ENCODE results near the gene PHF20.
"Not testable (repeated sequence)": the region's sequence is repeated elsewhere in the genome, so short reads cannot be mapped to it uniquely, and the experiment has no call there.

The PHF20 gene

DNA sequence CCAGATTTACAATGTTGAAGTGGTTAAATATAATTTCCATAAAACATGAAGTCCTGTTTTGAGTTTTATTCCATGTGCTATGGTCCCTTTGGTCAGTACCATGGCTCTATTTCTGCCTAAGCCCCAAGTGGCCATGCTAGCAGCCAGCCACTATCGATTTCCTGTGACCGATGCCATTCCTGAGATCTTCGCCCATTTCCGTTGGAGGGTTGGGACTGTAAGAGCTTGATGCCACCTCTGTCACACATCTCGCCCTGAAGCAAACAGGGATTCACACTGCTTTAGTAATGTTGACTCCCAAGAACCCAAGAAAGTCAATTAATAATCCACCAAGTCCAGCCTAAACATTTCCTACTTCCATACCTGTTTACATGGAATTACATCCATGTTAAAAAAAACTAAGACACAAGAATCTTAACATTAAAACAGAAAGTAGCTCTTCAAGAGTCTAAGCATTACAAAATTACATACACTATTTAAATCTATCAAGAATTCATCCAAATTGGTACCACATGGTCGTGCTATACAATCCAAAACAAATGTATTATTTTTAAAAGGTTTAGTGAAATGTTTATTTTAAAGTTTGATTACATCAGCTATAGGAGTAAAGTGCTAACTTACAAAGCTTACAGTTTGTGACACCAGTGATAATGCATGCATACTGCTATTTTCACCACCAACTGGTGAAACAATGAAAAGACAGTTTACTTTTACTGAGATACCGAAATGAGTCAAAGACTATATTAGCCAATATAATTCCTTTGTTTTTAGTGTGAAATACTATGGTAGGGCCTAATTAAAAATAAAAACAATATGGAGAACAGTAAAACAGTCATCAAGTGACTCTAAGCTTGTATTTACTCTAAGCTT, 32.3 kb upstream of the PHF20 start:
- no peak for DNase-seq (ENCODE audit: low read depth, low spot score)

DNA sequence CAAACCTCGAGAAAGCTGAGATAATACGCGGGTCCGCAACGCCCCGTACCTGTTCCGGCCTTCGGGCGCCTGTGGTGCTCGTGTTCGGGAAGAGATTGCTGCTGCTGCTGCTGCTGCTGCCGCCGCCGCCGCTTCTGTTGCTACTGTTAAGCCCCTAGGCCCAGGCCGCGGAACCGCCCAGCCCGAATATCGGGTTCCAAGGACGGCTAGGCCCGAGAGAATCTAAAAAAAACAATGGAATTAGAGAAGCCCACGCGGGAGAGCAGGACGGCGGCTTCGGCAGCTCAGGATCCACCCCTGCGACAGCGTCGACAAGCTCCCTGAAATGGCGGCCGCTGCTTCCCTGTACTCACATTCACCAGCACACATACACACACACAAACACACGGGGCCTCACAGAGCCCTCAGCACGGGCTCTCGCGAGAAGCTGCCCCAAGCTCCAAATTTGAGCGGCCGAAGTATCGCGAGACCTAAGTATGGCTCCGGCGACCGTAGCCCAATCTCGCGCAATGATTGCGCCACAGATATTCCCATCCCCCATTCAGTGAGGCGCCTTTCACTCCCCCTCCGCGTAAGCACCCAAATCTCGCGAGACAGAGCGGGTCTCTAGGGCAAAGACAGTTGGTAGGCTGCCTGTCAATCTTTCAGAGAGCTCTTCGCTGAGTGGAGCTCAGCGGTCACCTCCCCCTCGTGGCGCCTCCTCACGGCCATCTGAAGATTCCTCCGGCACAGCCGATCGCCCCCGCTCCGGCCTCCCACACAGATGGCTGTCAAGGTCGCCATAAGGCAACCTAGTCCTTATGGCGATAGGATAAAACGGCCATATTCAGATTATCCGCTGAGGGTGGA, 29.7 kb upstream of the PHF20 start, which contains the start of gene RBM39:
Gene RBM39 (minus strand): TSS at position 369 of the 849 bp plus-strand sequence. CDS start 1,386 bp downstream, outside the sequence.
- peak; percentile 100 for DNase-seq (ENCODE audit: low read depth, low spot score)

DNA sequence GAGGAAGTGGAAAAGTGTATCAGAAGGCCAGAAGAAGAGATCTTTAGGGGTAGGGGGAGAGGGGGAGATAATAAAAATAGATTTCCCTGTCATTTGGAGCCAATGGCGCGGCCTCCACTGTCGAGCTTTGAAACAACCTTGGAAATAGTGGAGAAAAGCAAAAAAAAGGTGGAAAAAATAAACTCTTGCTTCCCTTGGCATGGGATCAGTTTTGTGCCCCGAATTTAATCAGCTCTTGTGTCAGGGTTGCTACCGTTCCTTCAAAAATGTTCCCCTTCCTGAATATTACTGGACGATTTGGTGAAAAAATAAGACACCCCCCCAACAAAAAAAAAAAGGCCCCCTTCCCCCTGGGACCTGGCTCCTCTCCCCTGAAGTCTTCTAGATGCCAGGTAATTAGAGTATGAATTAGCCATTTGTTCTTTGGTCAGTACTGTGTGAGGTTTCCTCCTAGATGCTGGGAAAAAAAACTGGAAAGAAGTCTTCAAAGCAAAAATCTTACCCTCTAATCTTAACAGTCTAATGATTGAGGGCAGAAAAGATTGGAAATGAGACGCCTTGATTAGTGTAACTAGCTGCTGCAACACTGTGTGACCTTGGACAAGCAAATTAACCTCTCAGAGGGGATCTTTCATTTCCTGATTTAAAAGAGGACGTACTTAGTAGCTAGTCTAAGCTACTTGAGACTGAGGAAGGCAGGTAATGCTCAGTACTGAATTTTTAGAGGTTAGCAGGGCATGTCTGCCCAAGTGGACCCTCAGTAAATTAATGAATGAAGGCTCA, 28.9 kb upstream of the PHF20 start:
- DNase-seq (ENCODE audit: low read depth, low spot score), result no peak

DNA sequence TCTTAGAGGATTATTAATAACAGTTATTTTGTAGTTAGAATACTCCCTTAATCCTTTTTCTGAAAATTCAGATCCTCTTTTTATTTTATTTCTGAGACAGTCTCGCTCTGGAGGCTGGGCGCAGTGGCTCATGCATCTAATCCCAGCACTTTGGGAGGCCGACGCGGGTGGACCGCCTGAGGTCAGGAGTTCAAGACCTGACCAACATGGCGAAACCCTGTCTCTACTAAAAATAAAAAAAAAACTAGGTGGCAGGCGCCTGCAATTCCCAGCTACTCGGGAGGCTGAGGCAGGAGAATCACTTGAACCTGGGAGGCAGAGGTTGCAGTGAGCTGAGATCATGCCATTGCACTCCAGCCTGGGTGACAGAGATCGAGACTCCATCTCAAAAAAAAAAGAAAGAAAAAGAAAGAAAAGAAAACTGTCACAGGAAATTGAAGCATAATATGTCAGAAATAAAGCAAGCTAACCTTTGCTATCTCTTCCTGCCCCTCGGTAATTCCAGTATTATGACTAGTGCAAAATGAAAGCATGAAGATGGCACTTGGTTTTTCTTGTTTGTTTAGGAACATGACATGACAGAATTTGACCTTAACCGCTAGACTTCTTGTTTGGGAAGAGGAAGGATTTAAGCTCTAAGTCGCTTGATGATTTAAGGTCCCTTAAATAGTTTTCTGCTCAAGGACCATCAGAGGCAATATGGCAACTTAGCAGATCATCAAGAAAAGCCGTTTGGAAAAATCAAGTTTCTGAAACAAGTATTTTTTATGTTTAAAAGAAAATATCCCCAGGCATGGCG, 27.9 kb upstream of the PHF20 start:
- no peak for DNase-seq (ENCODE audit: low read depth, low spot score)

DNA sequence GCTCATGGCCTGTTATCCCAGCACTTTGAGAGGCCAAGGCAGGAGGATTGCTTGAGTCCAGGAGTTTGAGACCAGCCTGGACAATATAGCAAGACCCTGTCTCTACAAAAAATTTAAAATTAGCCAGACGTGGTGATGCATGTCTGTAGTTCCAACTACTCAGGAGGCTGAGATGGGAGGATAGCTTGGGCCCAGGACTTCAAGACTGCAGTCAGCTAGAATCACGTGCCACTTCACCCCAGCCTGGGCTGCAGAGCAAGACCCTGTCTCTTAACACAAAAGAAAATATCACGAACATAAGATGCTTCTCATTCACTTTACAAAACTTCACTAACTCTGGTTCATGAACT, 27.3 kb upstream of the PHF20 start:
- DNase-seq (ENCODE audit: low read depth, low spot score), result not testable (repeated sequence)

DNA sequence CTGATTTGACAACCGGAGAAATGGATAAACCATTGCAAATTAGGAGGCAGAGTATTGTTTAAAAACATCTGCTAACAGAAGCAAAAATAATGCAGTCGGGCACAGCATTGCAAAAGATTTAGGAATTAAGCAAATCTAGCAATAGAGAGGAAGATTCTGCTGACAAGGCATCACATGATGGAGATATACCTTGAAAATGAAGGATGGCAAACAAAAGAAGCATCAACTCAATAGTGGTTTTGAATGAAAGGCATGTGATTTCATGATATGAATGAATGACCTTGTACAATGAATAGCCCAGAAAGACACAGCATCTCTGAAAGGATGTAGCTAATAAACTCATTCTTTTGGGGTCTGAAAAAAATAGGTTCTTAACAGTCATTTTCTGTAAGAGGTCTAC, 21.2 kb upstream of the PHF20 start:
- DNase-seq (ENCODE audit: low read depth, low spot score), result no peak

DNA sequence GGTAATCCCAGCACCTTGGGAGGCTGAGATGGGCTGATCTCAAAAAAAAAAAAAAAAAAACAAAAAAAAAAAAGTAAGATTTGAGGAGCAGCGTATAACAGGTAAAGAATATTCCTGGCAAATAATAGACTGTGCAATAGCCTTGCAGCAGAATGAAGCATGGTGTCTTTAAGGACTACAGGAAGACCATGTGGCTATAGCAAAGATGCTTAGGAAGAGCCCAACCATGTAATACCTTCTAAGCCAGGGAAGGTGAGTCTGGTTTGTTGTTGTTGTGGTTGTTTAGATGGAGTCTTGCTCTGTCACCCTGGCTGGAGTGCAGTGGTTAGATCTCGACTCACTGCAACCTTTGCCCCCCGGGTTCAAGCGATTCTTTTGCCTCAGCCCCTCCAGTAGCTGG, 15.4 kb upstream of the PHF20 start:
- DNase-seq (ENCODE audit: low read depth, low spot score), result no peak

DNA sequence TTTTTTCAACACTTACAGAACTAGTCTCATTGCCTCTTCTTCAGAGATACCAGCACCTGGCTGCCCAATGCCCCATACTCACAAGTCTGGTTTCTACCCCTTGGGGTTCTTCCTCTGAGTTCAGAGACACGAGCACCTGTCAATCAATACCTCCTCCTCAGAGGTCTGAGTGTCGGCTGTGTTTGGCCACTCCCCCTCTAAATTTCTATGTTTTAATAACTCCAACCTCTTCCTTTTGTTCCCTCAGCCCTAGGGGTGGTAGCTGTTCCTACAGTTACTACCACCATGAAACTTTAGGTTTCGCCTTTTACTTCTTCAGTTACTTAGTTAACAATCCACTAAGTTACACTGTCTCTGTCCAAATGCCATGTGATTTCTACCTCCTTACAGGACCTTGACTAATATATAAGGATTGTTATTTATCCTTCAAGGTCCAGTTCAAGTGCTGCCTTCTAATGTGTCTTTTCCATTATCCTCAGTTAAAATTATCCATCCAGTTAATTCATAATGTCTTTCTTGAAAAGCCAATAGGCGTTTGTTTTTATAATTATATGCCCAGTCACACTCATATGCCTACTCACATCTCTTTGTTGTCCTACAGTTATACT, 14.6 kb upstream of the PHF20 start:
- no peak for DNase-seq (ENCODE audit: low read depth, low spot score)

DNA sequence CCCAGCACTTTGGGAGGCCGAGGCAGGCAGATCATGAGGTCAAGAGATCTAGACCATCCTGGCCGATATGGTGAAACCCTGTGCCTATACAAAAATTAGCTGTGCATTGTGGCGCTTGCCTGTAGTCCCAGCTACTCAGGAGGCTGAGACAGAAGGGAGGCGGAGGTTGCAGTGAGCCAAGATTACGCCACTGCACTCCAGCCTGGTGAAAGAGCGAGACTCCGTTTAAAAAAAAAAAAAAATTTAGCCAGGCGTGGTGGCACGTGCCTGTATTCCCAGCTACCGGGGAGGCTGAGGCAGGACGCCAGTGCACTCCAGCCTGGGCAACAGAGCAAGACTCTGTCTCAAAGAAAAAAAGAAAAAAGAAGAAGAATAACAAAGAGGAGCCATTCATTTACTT, 10.3 kb upstream of the PHF20 start:
- not testable (repeated sequence) for DNase-seq (ENCODE audit: low read depth, low spot score)

DNA sequence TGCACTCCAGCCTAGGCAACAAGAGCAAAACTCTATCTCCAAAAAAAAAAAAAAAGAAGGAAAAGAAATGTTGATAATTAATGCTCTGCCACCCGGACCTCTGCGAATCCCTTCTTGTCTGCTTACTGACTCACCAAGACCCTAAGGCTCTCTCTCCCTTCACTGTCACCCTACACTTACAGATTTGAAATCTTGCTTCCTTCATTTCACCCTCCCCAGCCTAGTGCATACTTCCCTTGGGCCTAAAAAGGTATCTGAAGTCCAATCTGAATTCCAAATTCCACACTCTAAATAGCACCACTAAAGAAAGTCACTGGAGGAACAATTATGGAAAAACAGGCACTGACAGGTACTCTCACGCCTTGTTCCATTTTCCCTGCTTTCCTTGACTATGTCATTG, 9.4 kb upstream of the PHF20 start:
- no peak for DNase-seq (ENCODE audit: low read depth, low spot score)

DNA sequence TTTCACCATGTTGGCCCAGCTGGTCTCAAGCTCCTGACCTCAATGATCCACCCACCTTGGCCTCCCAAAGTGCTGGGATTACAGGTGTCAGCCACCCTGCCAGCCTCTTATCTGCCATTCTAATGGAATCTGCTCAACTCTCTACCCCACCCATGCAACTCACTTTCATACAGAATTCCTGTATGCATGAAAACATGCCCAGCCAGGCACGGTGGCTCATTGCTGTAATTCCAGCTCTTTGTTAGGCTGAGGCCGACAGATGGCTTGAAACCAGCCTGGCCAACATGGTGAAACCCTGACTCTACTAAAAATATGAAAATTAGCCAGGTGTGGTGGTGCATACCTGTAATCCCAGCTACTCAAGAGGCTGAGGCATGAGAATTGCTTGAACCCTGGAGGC, 6.9 kb upstream of the PHF20 start:
- DNase-seq (ENCODE audit: low read depth, low spot score), result not testable (repeated sequence)

DNA sequence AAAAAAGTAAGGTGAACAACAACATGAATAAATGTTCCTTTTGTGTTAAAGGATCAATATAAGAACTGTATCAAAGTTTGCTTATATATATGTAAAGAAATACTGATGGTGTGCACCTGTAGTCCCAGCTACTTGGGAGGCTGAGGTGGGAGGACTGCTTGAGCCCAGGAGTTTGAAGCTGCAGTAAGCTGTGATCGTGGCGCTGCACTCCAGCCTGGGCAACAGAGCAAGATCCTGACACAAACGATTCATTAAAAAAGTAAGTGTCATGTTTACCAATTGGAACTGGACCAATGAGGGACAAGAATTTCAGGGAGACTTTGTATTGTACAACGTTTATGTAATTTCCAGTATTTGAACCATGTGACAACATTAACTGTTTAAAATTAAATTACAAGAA, 5.0 kb upstream of the PHF20 start:
- no peak for DNase-seq (ENCODE audit: low read depth, low spot score)

DNA sequence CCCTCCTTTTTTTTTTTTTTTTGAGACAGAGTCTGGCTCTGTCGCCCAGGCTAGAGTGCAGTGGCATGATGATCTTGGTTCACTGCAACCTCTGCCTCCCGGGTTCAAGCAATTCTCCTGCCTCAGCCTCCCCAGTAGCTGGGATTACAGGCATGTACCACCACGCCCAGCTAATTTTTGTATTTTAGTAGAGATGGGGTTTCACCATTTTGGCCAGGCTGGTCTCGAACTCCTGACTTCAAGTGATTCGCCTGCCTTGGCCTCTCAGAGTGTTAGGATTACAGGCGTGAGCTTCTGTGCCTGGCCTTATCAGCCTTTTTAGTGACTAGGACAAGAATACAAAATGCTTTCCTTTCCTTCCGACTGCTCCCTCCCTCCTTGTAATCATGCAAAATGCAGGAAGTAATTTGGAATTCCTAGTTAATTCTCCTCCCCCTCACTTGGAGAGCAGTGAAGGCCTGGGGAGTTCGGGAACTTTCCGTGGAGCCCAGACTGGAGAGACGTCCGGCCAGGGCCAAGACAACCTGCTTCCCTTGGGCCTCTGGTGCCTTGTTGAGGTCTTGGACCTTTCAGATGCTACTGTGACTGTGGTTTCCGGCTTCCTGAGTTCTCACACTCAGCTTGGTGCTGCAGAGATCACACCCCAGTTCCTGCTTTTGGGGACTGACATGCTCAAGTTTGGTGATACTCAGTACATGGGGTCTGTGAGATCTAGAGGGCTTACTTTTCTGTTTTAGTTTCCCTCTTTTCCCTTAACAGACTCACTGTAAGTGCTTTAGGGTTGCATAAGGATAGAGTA, 3.9 kb upstream of the PHF20 start:
- peak; percentile 40 for DNase-seq (ENCODE audit: low read depth, low spot score)

DNA sequence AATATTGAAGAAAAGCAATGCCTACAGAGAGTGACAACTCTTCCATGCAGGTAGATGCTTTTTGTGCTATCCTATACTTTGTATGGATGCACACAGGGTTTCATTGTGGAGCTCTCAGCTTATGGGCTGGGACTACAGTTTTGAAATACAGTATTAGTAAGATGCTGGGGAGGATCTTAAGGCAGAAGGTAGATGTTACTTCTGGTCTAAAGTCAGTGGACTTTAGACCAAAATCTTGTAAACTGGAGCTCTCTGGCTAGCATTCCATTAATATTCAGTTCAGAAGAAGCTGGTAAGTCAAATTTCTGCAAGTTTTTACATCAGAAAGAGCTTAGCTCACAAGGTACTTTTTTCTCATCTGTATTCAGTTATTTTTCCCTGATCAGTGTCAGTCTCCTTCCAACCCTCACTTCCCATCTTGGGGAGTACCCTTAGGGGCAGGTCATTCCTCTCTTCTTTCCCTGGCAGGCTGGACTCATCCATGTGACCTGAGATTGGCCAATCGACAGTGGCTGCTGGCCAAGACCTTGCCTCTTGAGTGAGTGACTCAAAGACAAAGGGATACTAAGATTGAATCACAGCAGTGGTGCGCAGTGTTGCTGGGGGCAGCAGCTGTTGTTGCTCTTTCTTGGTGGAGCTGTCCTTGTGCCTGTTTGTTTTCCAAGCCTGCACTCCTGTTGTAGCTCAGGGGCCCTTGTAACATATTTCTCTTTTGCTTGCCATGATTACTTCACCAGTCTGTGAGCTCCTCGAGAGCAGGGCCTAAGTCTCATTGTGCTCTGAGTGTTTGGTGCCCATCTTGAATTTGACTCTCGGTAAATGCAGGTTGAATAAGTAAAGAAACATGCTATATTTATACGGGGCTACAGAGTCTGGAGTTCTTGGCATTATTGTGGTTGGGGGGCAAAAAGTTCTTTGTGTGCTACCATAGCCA, 2.8 kb upstream of the PHF20 start:
- DNase-seq (ENCODE audit: low read depth, low spot score), result peak; percentile 93

DNA sequence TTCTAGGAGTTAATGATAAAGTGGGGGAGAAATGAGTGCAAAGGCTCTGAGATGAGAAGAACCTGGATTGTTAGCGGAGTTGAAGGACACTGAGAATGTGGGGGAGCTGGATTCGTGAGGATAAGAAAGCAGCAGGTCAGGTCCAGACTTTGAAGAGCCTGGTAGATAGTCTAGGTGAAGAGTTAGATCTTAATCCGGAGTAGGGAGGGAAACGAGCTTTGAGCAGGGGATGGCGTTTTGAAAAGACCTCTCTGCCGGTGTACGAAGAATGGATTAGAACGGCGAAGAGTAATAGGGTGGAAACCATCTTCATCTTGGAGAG, 487 bp upstream of the PHF20 start:
- DNase-seq (ENCODE audit: low read depth, low spot score), result no peak

DNA sequence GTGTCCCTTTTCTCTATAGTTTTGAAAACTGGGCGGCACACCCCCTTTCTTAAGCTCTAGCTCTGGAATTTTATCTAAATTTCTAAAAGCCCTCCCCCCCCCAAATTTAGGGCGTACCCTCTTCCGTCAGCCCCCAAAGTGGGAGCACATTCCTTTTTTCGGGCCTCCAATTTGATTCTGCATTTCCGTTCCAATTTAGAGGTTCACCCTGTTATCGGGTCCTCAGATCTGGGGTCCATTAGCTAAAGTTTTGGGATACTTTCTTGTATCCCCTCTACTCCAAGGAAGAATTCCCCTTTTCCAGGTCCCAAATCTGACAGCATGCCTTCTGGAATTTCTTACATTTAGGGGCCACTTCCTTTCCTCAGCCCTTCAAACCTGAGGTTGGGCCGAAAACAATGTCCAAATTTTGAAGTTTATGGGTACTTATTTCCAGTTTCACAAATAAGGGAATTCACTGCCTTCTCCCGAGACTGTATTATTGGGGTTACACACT, 796 bp downstream of the PHF20 start:
- no peak for DNase-seq (ENCODE audit: low read depth, low spot score)

DNA sequence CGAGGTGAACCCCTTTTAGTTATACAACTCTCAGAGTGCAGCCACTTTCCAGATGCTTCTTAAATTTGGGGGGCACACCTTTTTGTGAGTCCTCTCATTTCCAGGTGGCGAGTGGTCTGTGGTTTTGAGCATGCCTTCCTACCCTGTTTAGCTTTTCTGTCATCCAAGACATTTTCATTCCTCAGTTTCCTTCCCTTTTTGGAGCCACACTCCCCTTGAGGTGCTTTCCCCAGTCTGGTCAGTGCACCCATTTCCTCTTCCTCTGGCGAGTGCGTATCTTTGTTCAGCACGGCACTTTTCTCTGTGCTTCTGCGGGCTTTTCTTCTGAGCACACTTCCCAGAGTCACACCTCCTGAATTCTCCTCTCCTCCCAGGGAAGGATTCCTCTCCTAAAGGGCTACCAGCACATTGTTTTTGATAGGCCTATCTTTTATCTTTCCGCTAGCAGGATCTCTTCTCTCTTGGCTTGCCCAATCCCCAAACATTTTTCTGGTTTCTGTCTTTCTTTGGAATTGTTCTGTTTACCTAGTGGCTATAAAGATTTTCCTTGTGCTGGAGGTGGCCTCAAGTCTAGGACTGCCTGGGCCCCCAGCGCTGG, 1.4 kb downstream of the PHF20 start:
- peak; percentile 67 for DNase-seq (ENCODE audit: low read depth, low spot score)

DNA sequence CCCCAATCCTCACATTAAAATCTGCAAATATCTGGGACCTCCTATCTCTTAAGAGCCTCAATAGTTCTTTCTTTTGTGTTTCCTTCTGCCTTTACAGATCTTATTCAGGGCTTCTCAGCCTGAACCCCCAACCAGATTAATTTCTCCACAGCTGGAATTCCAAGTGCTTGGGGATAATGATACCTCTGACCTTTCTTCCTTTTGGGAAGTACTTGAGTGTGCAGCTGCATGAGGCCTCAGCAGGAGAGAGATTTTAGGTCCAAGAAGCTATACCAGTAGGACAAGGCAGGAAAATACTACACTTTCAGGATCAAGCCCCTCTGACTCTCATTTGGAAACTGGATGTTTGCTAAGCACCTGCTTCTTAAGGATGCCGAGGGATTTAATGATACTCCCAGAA, 2.6 kb downstream of the PHF20 start:
- DNase-seq (ENCODE audit: low read depth, low spot score), result no peak
